Mesodermal cell (in vitro differentiated cells): ENCODE measurements around the gene PDE9A.
"Not testable (repeated sequence)": the region's sequence is repeated elsewhere in the genome, so short reads cannot be mapped to it uniquely, and the experiment has no call there.

ENCODE experiments used
- H3K27ac ChIP-seq: 2 replicates; pipeline ENCODE4 v1.7.0; 2013; ENCODE audit warnings: mild to moderate bottlenecking, low read depth, low read length, moderate library complexity; ENCODE audit not compliant: severe bottlenecking
- H3K36me3 ChIP-seq: 2 replicates; pipeline ENCODE4 v1.7.1; 2013; ENCODE audit warnings: mild to moderate bottlenecking, low read length, moderate library complexity; ENCODE audit not compliant: control insufficient read depth, insufficient read depth
- H3K4me1 ChIP-seq: one replicate; pipeline ENCODE4 v1.7.1; 2013; ENCODE audit warnings: mild to moderate bottlenecking, low read length; ENCODE audit not compliant: insufficient read depth, control insufficient read depth, poor library complexity, severe bottlenecking
- H3K4me3 ChIP-seq: 2 replicates; pipeline ENCODE4 v1.7.0; 2013; ENCODE audit warnings: low read length, control low read depth, mild to moderate bottlenecking; ENCODE audit not compliant: insufficient read depth, poor library complexity, severe bottlenecking; ENCODE audit errors: extremely low read depth
- H3K9me3 ChIP-seq: 2 replicates; pipeline ENCODE4 v1.7.1; 2013; ENCODE audit warnings: mild to moderate bottlenecking, low read length, moderate library complexity; ENCODE audit not compliant: control insufficient read depth
- WGBS, 2 experiments: methylation state at CpG; one replicate each; pipeline ENCODE4 v1.1.5; 2013; ENCODE audit warnings: missing lambda C conversion rate in 2 of 2; ENCODE audit not compliant: insufficient coverage in 2 of 2; 5-methylcytosine and 5-hydroxymethylcytosine counted together

The PDE9A gene

GRCh38 chr21:42797522-42797921 lies 144.1 kb downstream of the PDE9A start:
- WGBS, 2 experiments: 79 to 82% methylated on average over 7 of the region's 7 CpGs
- Histone ChIP-seq H3K27ac (no peak overlapping the region), H3K9me3 (no peaks in the 10 kb centered on the region), H3K36me3 (no peaks in the 10 kb centered on the region), H3K4me1 (no peaks in the 10 kb centered on the region), H3K4me3 (no peak overlapping the region)

- 100% methylated on average over 1 to 4 of the region's 6 CpGs for WGBS, 2 experiments
- no peak overlapping the region for H3K4me3 ChIP-seq
- H3K36me3 ChIP-seq: no peaks in the 10 kb centered on the region
- no peaks in the 10 kb centered on the region for H3K9me3 ChIP-seq
- no peaks in the 10 kb centered on the region for H3K4me1 ChIP-seq
- no peak overlapping the region for H3K27ac ChIP-seq
These were observed 144.7 kb downstream of the PDE9A start for GRCh38 chr21:42798106-42798505.

- WGBS, 2 experiments: 90 to 92% methylated on average over 6 to 8 of the region's 9 CpGs
- Histone ChIP-seq H3K36me3 (no peaks in the 10 kb centered on the region), H3K4me1 (no peaks in the 10 kb centered on the region), H3K4me3 (no peak overlapping the region), H3K9me3 (no peaks in the 10 kb centered on the region), H3K27ac (no peak overlapping the region)
These were observed 146.1 kb downstream of the PDE9A start for GRCh38 chr21:42799516-42799915.

GRCh38 chr21:42799948-42800347 lies 146.5 kb downstream of the PDE9A start:
- H3K4me3 ChIP-seq: no peak overlapping the region
- H3K4me1 ChIP-seq: no peaks in the 10 kb centered on the region
- WGBS, 2 experiments: 90 to 94% methylated on average over 4 of the region's 5 CpGs
- no peak overlapping the region for H3K27ac ChIP-seq
- no peaks in the 10 kb centered on the region for H3K36me3 ChIP-seq
- H3K9me3 ChIP-seq: no peaks in the 10 kb centered on the region

GRCh38 chr21:42801616-42802015 lies 148.2 kb downstream of the PDE9A start:
- H3K36me3 ChIP-seq, H3K4me3 ChIP-seq, H3K9me3 ChIP-seq, H3K27ac ChIP-seq, H3K4me1 ChIP-seq: not testable (repeated sequence)
- 93 to 100% methylated on average over 2 to 6 of the region's 6 CpGs for WGBS, 2 experiments

- 22 to 56% methylated on average over 5 to 13 of the region's 14 CpGs for WGBS, 2 experiments
These were observed 153.2 kb downstream of the PDE9A start for GRCh38 chr21:42806509-42807140.

GRCh38 chr21:42807293-42807895 lies 154.0 kb downstream of the PDE9A start:
- H3K27ac ChIP-seq: peak overlapping the region; percentile 37
- H3K4me1 ChIP-seq, H3K9me3 ChIP-seq, H3K4me3 ChIP-seq, H3K36me3 ChIP-seq: not testable (repeated sequence)
- WGBS, 2 experiments: 78 to 82% methylated on average over 6 to 10 of the region's 16 CpGs

More at GRCh38 chr21:42806509-42807140, 153.2 kb downstream of the PDE9A start:
- Histone ChIP-seq H3K27ac (peak overlapping the region; percentile 37), H3K36me3 (no peaks in the 10 kb centered on the region), H3K4me3 (no peak overlapping the region), H3K4me1 (peaks cover 5% of the 10 kb centered on the region), H3K9me3 (no peaks in the 10 kb centered on the region)

- Histone ChIP-seq H3K36me3 (no peaks in the 10 kb centered on the region), H3K27ac (no peak overlapping the region), H3K4me1 (peaks cover 5% of the 10 kb centered on the region), H3K9me3 (no peaks in the 10 kb centered on the region), H3K4me3 (no peak overlapping the region)
- 76 to 92% methylated on average over 10 to 11 of the region's 13 CpGs for WGBS, 2 experiments
These were observed 154.7 kb downstream of the PDE9A start for GRCh38 chr21:42807938-42808613.

GRCh38 chr21:42809171-42809570 lies 155.8 kb downstream of the PDE9A start:
- H3K9me3 ChIP-seq: peaks cover 3% of the 10 kb centered on the region
- H3K4me1 ChIP-seq: peaks cover 5% of the 10 kb centered on the region
- H3K4me3 ChIP-seq: no peak overlapping the region
- H3K36me3 ChIP-seq: no peaks in the 10 kb centered on the region
- 80 to 94% methylated on average over 4 to 5 of the region's 7 CpGs for WGBS, 2 experiments
- no peak overlapping the region for H3K27ac ChIP-seq

- Histone ChIP-seq H3K4me3 (no peak overlapping the region), H3K4me1 (peaks cover 5% of the 10 kb centered on the region), H3K9me3 (peaks cover 5% of the 10 kb centered on the region), H3K27ac (no peak overlapping the region), H3K36me3 (no peaks in the 10 kb centered on the region)
- WGBS, 2 experiments: 80 to 82% methylated on average over 15 to 16 of the region's 18 CpGs
These were observed 156.4 kb downstream of the PDE9A start for GRCh38 chr21:42809577-42810475.
